WERI-Rb-1 (cell line): ENCODE data around the gene FBLN2.

Experiments used
- DNase-seq: peaks from one replicate; pipeline ENCODE4 v3.0.0-alpha.2; 2020
- H3K27ac ChIP-seq: fragments of 250-450 bp; sonication (Bioruptor Pico); 2 replicates; pipeline ENCODE4 v1.5.1; 2020; ENCODE audit warnings: mild to moderate bottlenecking, moderate library complexity
- H3K27me3 ChIP-seq: fragments of 250-450 bp; sonication (Bioruptor Pico); 2 replicates; pipeline ENCODE4 v1.5.1; 2021; ENCODE audit warnings: mild to moderate bottlenecking, low read depth, moderate library complexity; ENCODE audit not compliant: insufficient read depth, severe bottlenecking
- H3K36me3 ChIP-seq: fragments of 250-450 bp; sonication (Bioruptor Pico); 2 replicates; pipeline ENCODE4 v1.5.1; 2020; ENCODE audit warnings: mild to moderate bottlenecking, moderate library complexity
- H3K4me3 ChIP-seq: 2 replicates; pipeline ENCODE4 v1.5.1; 2011; ENCODE audit warnings: low read depth, mild to moderate bottlenecking, control low read depth, low read length
- H3K9me3 ChIP-seq: fragments of 250-450 bp; sonication (Bioruptor Pico); 2 replicates; pipeline ENCODE4 v1.5.1; 2021; ENCODE audit warnings: mild to moderate bottlenecking, moderate library complexity; ENCODE audit not compliant: severe bottlenecking
- CTCF ChIP-seq: IDR thresholded peaks from 2 replicates; pipeline ENCODE4 v1.5.1; 2011; ENCODE audit warnings: low read depth, mild to moderate bottlenecking, control low read depth, inconsistent platforms, low read length

FBLN2 gene

GRCh38 chr3:13588993-13589392 is 40.1 kb downstream of the FBLN2 start:
- no peak for DNase-seq
- TF ChIP-seq CTCF, result no peak
- Histone ChIP-seq H3K9me3 (no peaks in the 10 kb centered on the region), H3K4me3 (no peak overlapping the region), H3K27ac (no peak overlapping the region), H3K36me3 (no peaks in the 10 kb centered on the region), H3K27me3 (no peaks in the 10 kb centered on the region)

GRCh38 chr3:13590841-13591520 is 42.1 kb downstream of the FBLN2 start:
- Histone ChIP-seq H3K27me3 (no peaks in the 10 kb centered on the region), H3K36me3 (no peaks in the 10 kb centered on the region), H3K27ac (no peak overlapping the region), H3K4me3 (no peak overlapping the region), H3K9me3 (no peaks in the 10 kb centered on the region)
- DNase-seq, result no peak
- TF ChIP-seq CTCF, result no peak

- TF ChIP-seq CTCF, result no peak
- no peaks in the 10 kb centered on the region for H3K27me3 ChIP-seq
- no peak for DNase-seq
- H3K4me3 ChIP-seq, result no peak overlapping the region
- H3K9me3 ChIP-seq, result no peaks in the 10 kb centered on the region
- H3K27ac ChIP-seq, result no peak overlapping the region
- no peaks in the 10 kb centered on the region for H3K36me3 ChIP-seq
Observed at GRCh38 chr3:13593615-13594014, 44.7 kb downstream of the FBLN2 start.

GRCh38 chr3:13594146-13594545 is 45.2 kb downstream of the FBLN2 start:
- H3K27ac ChIP-seq, result no peak overlapping the region

GRCh38 chr3:13594991-13595421 is 46.1 kb downstream of the FBLN2 start:
- no peak for DNase-seq
- Histone ChIP-seq H3K9me3 (no peaks in the 10 kb centered on the region), H3K27me3 (no peaks in the 10 kb centered on the region), H3K27ac (no peak overlapping the region), H3K36me3 (no peaks in the 10 kb centered on the region), H3K4me3 (no peak overlapping the region)
- no peak for TF ChIP-seq CTCF

More at GRCh38 chr3:13594146-13594545, 45.2 kb downstream of the FBLN2 start:
- no peak for TF ChIP-seq CTCF
- Histone ChIP-seq H3K9me3 (no peaks in the 10 kb centered on the region), H3K4me3 (no peak overlapping the region), H3K27me3 (no peaks in the 10 kb centered on the region), H3K36me3 (no peaks in the 10 kb centered on the region)
- no peak for DNase-seq

- no peak overlapping the region for H3K4me3 ChIP-seq
- no peaks in the 10 kb centered on the region for H3K36me3 ChIP-seq
- H3K9me3 ChIP-seq, result no peaks in the 10 kb centered on the region
- H3K27ac ChIP-seq, result no peak overlapping the region
- DNase-seq, result no peak
- H3K27me3 ChIP-seq, result no peaks in the 10 kb centered on the region
- no peak for TF ChIP-seq CTCF
Observed at GRCh38 chr3:13595485-13595884, 46.6 kb downstream of the FBLN2 start.
